H1 (cell line): Measurements from ENCODE around the gene DDOST. TPM values are rescaled to one million over a fixed set of nuclear protein-coding genes. Genes with fewer than 3 reads are reported as not detected.

Experiments
- CTCF ChIA-PET: fragments of 300-600 bp; sonication (Branson Sonifier 250); formaldehyde crosslinking; loops from one replicate; lab custom pipeline; 2021; ENCODE audit not compliant: partially characterized antibody; lab: Charles Lee
- POLR2A ChIA-PET: fragments of 300-600 bp; sonication (Branson Sonifier 250); formaldehyde crosslinking; loops from one replicate; lab custom pipeline; 2021; ENCODE audit warnings: inconsistent platforms; ENCODE audit not compliant: partially characterized antibody; lab: Charles Lee
- DNase-seq, 2 experiments: peaks; one replicate each; pipeline versions ENCODE4 v3.0.0 to v3.0.0-alpha.2; 2010 to 2022; ENCODE audit warnings: low spot score in 2 of 2, low read depth in 1 of 2, mixed read lengths in 1 of 2
- FAIRE-seq: peaks from 2 replicates; lab custom pipeline; 2011; peaks lifted over from hg19 to GRCh38; lab: Jason Lieb, UNC
- H2AFZ ChIP-seq: 2 replicates; pipeline ENCODE4 v1.8.1; 2012; ENCODE audit warnings: low read length, inconsistent platforms
- H2AK5ac ChIP-seq: 2 replicates; pipeline ENCODE4 v1.6.1; 2013; ENCODE audit warnings: low read depth, low read length
- H2BK120ac ChIP-seq: replicated peaks from 2 replicates; pipeline ENCODE3; 2013; ENCODE audit warnings: low read depth, low read length, inconsistent platforms
- H2BK12ac ChIP-seq: 2 replicates; pipeline ENCODE4 v1.6.1; 2013; ENCODE audit warnings: low read depth, low read length
- H2BK15ac ChIP-seq: 2 replicates; pipeline ENCODE4 v1.6.1; 2013; ENCODE audit warnings: low read length
- H2BK20ac ChIP-seq: 2 replicates; pipeline ENCODE4 v1.6.1; 2013; ENCODE audit warnings: low read length
- H2BK5ac ChIP-seq: 2 replicates; pipeline ENCODE4 v1.6.1; 2013; ENCODE audit warnings: low read depth, low read length
- H3K14ac ChIP-seq: 2 replicates; pipeline ENCODE4 v1.6.1; 2013; ENCODE audit warnings: inconsistent platforms; ENCODE audit not compliant: insufficient read length
- H3K18ac ChIP-seq: 2 replicates; pipeline ENCODE4 v1.6.1; 2013; ENCODE audit warnings: low read length; ENCODE audit errors: extremely low read depth
- H3K23ac ChIP-seq: 2 replicates; pipeline ENCODE4 v1.6.1; 2013; ENCODE audit warnings: inconsistent platforms; ENCODE audit not compliant: insufficient read length
- H3K23me2 ChIP-seq: 2 replicates; pipeline ENCODE4 v1.6.1; 2013; ENCODE audit warnings: low read depth, low read length
- H3K27ac ChIP-seq: 2 replicates; pipeline ENCODE4 v1.6.1; 2011; ENCODE audit warnings: low read depth, low read length, inconsistent platforms
- H3K27me3 ChIP-seq, 4 experiments: replicated peaks in 1 of 4; 1 replicate in 1 of 4; 2 replicates in 3 of 4; pipeline versions ENCODE4 v1.6.1 to v1.8.1; 2011 to 2013; ENCODE audit warnings: low read length in 3 of 4, mild to moderate bottlenecking in 3 of 4, inconsistent platforms in 2 of 4, mixed read lengths in 2 of 4, moderate library complexity in 1 of 4; ENCODE audit not compliant: control insufficient read depth in 3 of 4, insufficient read depth in 3 of 4; ENCODE audit errors: extremely low read depth in 1 of 4
- H3K36me3 ChIP-seq, 4 experiments: 2 replicates each; pipeline versions ENCODE4 v1.6.1 to v1.8.1; 2011 to 2013; ENCODE audit warnings: mild to moderate bottlenecking in 4 of 4, low read length in 3 of 4, moderate library complexity in 2 of 4, control low read depth in 1 of 4, inconsistent platforms in 1 of 4; ENCODE audit not compliant: insufficient read depth in 4 of 4, control insufficient read depth in 2 of 4
- H3K4ac ChIP-seq: replicated peaks from 2 replicates; pipeline ENCODE3; 2013; ENCODE audit warnings: low read length, low read depth, mixed read lengths, inconsistent platforms; ENCODE audit not compliant: insufficient read length
- H3K4me1 ChIP-seq, 4 experiments: replicated peaks in 1 of 4; 1 replicate in 1 of 4; 2 replicates in 3 of 4; pipeline versions ENCODE4 v1.6.1 to v1.8.1; 2011 to 2013; ENCODE audit warnings: low read length in 3 of 4, inconsistent platforms in 2 of 4, mixed read lengths in 1 of 4; ENCODE audit not compliant: insufficient read depth in 4 of 4, control insufficient read depth in 3 of 4
- H3K4me2 ChIP-seq, 2 experiments: 2 replicates each; pipeline versions ENCODE4 v1.6.1 to v1.8.1; 2011 to 2013; ENCODE audit warnings: low read depth in 2 of 2, low read length in 2 of 2, control low read depth in 1 of 2, inconsistent platforms in 1 of 2, mild to moderate bottlenecking in 1 of 2; ENCODE audit not compliant: insufficient read depth in 1 of 2
- H3K4me3 ChIP-seq, 4 experiments: fragments of 200-600, 300-600 bp in 1 of 4; sonication (generic), shearing (Covaris generic), sonication (Bioruptor Twin) in 1 of 4; 2 replicates each; pipeline versions ENCODE4 v1.5.1 to v1.8.1; 2011 to 2016; ENCODE audit warnings: low read length in 4 of 4, low read depth in 3 of 4, control low read depth in 2 of 4, inconsistent platforms in 2 of 4, mild to moderate bottlenecking in 2 of 4, mixed read lengths in 1 of 4, moderate library complexity in 1 of 4; ENCODE audit not compliant: insufficient read depth in 2 of 4; ENCODE audit errors: extremely low read depth in 1 of 4
- H3K56ac ChIP-seq: replicated peaks from 2 replicates; pipeline ENCODE3; 2013; ENCODE audit warnings: low read depth, mild to moderate bottlenecking, mixed read lengths, low read length, inconsistent platforms; ENCODE audit not compliant: insufficient read length
- H3K79me1 ChIP-seq: 2 replicates; pipeline ENCODE4 v1.6.1; 2013; ENCODE audit warnings: low read depth, low read length, control low read depth
- H3K79me2 ChIP-seq, 2 experiments: 2 replicates each; pipeline versions ENCODE4 v1.6.1 to v1.8.1; 2012 to 2013; ENCODE audit warnings: low read length in 2 of 2, mild to moderate bottlenecking in 2 of 2, inconsistent platforms in 1 of 2; ENCODE audit not compliant: insufficient read depth in 2 of 2, control insufficient read depth in 1 of 2
- H3K9ac ChIP-seq, 4 experiments: replicated peaks in 1 of 4; 1 replicate in 1 of 4; 2 replicates in 3 of 4; pipeline versions ENCODE4 v1.6.1 to v1.8.1; 2011 to 2013; ENCODE audit warnings: low read depth in 3 of 4, low read length in 3 of 4, control low read depth in 2 of 4, mild to moderate bottlenecking in 2 of 4, moderate library complexity in 2 of 4, inconsistent platforms in 1 of 4; ENCODE audit errors: extremely low read depth in 1 of 4
- H3K9me3 ChIP-seq, 2 experiments: 2 replicates each; pipeline versions ENCODE4 v1.6.1 to v1.8.1; 2012 to 2013; ENCODE audit warnings: mild to moderate bottlenecking in 2 of 2, moderate library complexity in 2 of 2, control low read depth in 1 of 2, inconsistent platforms in 1 of 2, low read depth in 1 of 2, low read length in 1 of 2, mixed read lengths in 1 of 2; ENCODE audit not compliant: insufficient read depth in 2 of 2
- H4K20me1 ChIP-seq, 2 experiments: replicated peaks in 1 of 2; 2 replicates each; pipeline versions ENCODE3 to v1.8.1; 2011 to 2013; ENCODE audit warnings: inconsistent platforms in 2 of 2, low read length in 2 of 2, mild to moderate bottlenecking in 1 of 2; ENCODE audit not compliant: insufficient read depth in 2 of 2, control insufficient read depth in 1 of 2
- H4K5ac ChIP-seq: 2 replicates; pipeline ENCODE4 v1.6.1; 2013; ENCODE audit warnings: low read length, low read depth, mixed read lengths, inconsistent platforms; ENCODE audit not compliant: insufficient read length
- H4K8ac ChIP-seq: 2 replicates; pipeline ENCODE4 v1.8.0; 2013; ENCODE audit warnings: mild to moderate bottlenecking, moderate library complexity, low read length, inconsistent platforms; ENCODE audit not compliant: insufficient read depth; ENCODE audit errors: extremely low read depth
- H4K91ac ChIP-seq: replicated peaks from 2 replicates; pipeline ENCODE3; 2013; ENCODE audit warnings: low read length, mixed read lengths, inconsistent platforms; ENCODE audit not compliant: insufficient read length
- BACH1 ChIP-seq: IDR thresholded peaks from 2 replicates; pipeline ENCODE4 v1.6.1; 2012; ENCODE audit warnings: low read length, improper control_type of control experiment
- BCL11A ChIP-seq, 2 experiments: IDR thresholded peaks; one replicate each; pipeline ENCODE4 v1.6.1; 2011; ENCODE audit warnings: low read depth in 2 of 2, low read length in 2 of 2, mild to moderate bottlenecking in 2 of 2
- CREB1 ChIP-seq: IDR thresholded peaks from 2 replicates; pipeline ENCODE4 v1.6.1; 2012; ENCODE audit warnings: inconsistent platforms
- EP300 ChIP-seq, 2 experiments: IDR thresholded peaks; 1 replicate in 1 of 2; 2 replicates in 1 of 2; pipeline ENCODE4 v1.6.1; 2011 to 2012; ENCODE audit warnings: low read depth in 2 of 2, low read length in 2 of 2, mild to moderate bottlenecking in 2 of 2, borderline replicate concordance in 1 of 2, inconsistent platforms in 1 of 2, moderate library complexity in 1 of 2
- GABPA ChIP-seq: IDR thresholded peaks from 2 replicates; pipeline ENCODE4 v1.6.1; 2011; ENCODE audit warnings: mild to moderate bottlenecking, low read length, moderate library complexity, borderline replicate concordance; ENCODE audit not compliant: insufficient read depth
- GTF2F1 ChIP-seq: IDR thresholded peaks from 2 replicates; pipeline ENCODE4 v1.6.1; 2012; ENCODE audit warnings: low read depth, low read length, improper control_type of control experiment, borderline replicate concordance
- JUND ChIP-seq: IDR thresholded peaks from 2 replicates; pipeline ENCODE4 v1.6.1; 2011; ENCODE audit warnings: mild to moderate bottlenecking, improper control_type of control experiment, low read length
- KDM5A ChIP-seq: fragments of 200-600 bp; IDR thresholded peaks from 2 replicates; pipeline ENCODE4 v1.7.1; 2012; ENCODE audit warnings: mild to moderate bottlenecking, low read length, inconsistent platforms, mixed read lengths
- NANOG ChIP-seq: IDR thresholded peaks from 2 replicates; pipeline ENCODE4 v1.6.1; 2011; ENCODE audit warnings: low read length, low read depth, mild to moderate bottlenecking, inconsistent platforms; ENCODE audit not compliant: insufficient read depth, poor library complexity, severe bottlenecking
- POLR2AphosphoS5 ChIP-seq: IDR thresholded peaks from 2 replicates; pipeline ENCODE4 v1.6.1; 2011; ENCODE audit warnings: low read depth, low read length
- SIX5 ChIP-seq: IDR thresholded peaks from 2 replicates; pipeline ENCODE4 v1.6.1; 2011; ENCODE audit warnings: mild to moderate bottlenecking, low read depth, low read length
- SP1 ChIP-seq: IDR thresholded peaks from 2 replicates; pipeline ENCODE4 v1.6.1; 2011; ENCODE audit warnings: low read depth, low read length
- WGBS, 2 experiments: shearing (Covaris generic) in 1 of 2; methylation state at CpG; one replicate each; pipeline versions ENCODE4 v1.1.6 to v1.1.7; 2013 to 2015; ENCODE audit warnings: low lambda C conversion rate in 2 of 2, mixed read lengths in 2 of 2, inconsistent platforms in 1 of 2, low coverage in 1 of 2, missing lambda C conversion rate in 1 of 2; ENCODE audit not compliant: insufficient replicate concordance in 2 of 2, insufficient coverage in 1 of 2, insufficient read length in 1 of 2; ENCODE audit errors: extremely low coverage in 1 of 2, missing lambda C conversion rate in 1 of 2; 5-methylcytosine and 5-hydroxymethylcytosine counted together
- polyA plus RNA-seq, 7 experiments: library from polyadenylated mRNA; depleted of rRNA in 3 of 7; stranded (reverse) in 5 of 7; unstranded in 2 of 7; fragments of >200 nt in 5 of 7; fragments of 200-250 nt in 2 of 7; gene quantifications; 1 replicate in 5 of 7; 2 replicates in 1 of 7; 4 replicates in 1 of 7; pipeline versions ENCODE4 v1.2.1 to v1.2.3, GENCODE V29; 2011 to 2013; ENCODE audit warnings: missing spikeins in 2 of 7, mixed read lengths in 2 of 7
- total RNA-seq: library from RNA; stranded (reverse); fragmentation: NEBNext Ultra II Directional; extraction: Animal tissue kit (Norgen Biotek cat#: 25700); gene quantifications from 2 replicates; pipeline ENCODE4 v1.2.1, GENCODE V29; 2021
- TF ChIP-seq, protein P1 (sequence below): IDR thresholded peaks from 2 replicates; pipeline ENCODE4 v1.6.1; 2011; ENCODE audit warnings: low read depth, mild to moderate bottlenecking, low read length; ENCODE audit not compliant: insufficient read depth

DDOST gene
- total and polyA plus RNA-seq, 2 of the 8 experiments (the other 6 are each of a cell fraction or from before 2014, with no cell fraction given) = 253 to 336 TPM

DNA sequence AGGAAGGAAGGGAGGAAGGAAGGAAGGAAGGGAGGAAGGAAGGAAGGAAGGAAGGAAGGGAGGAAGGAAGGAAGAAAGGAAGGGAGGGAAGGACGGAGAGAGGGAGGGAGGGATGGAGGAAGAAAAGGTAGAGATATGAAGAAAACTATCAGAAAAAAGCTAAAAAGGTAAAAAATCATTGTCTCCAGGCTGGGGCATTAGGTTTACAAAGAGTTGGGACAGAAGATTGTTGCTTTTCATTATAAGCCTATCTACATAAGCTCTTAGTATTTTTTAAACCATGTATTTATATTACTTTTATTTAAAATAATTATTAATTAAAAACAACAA lies 35.1 kb downstream of the DDOST start:
- ChIA-PET CTCF (interaction anchor here (0.6 to 1.9 kb wide), 6 partner anchors 8 to 103 kb away, joined by 3 to 7 read pairs (median 6); partner anchors contain the start of gene CDA), POLR2A (interaction anchor here (0.6 to 2.1 kb wide), 5 partner anchors 8 to 1937 kb away, joined by 3 to 13 read pairs (median 3); partner anchors contain the start of genes EPHA8 and PINK1)
- Histone ChIP-seq H3K4ac (no peak overlapping the region), H3K23ac (no peak overlapping the region), H2AK5ac (no peak overlapping the region), H3K18ac (no peak overlapping the region; the same call in 1 of the 2 replicates), H4K91ac (no peak overlapping the region), H3K4me1 (peaks cover 0 to 8% (median 1%) of the 10 kb centered on the region in 4 experiments; a peak in 2 of 7 replicates), H3K56ac (no peak overlapping the region), H3K27me3 (no peaks in the 10 kb centered on the region), H3K36me3 (peaks cover 0 to 2% (median 0%) of the 10 kb centered on the region in 4 experiments; a peak in 1 of 8 replicates), H3K14ac (no peak overlapping the region), H3K4me2 (peak overlapping the region in 1 of 2 experiments; percentile 62; a peak in 1 of 4 replicates), H3K9me3 (peaks cover 8 to 9% of the 10 kb centered on the region in 2 experiments; a peak in 2 of 4 replicates), H2BK120ac (no peak overlapping the region), H3K4me3 (no peak overlapping the region), H3K79me2 (no peaks in the 10 kb centered on the region), H2BK5ac (0 out of 2 replicates have a peak overlapping the region, but pooled peaks have one; percentile 91), H2BK20ac (no peak overlapping the region), H3K23me2 (peaks cover 2% of the 10 kb centered on the region; the same call in 1 of the 2 replicates), H3K9ac (no peak overlapping the region), H3K27ac (no peak overlapping the region), H2AFZ (no peak overlapping the region), H4K8ac (no peak overlapping the region), H2BK15ac (no peak overlapping the region), H4K20me1 (no peaks in the 10 kb centered on the region), H3K79me1 (no peaks in the 10 kb centered on the region), H2BK12ac (peak overlapping the region; percentile 75; the same call in 1 of the 2 replicates), H4K5ac (peak overlapping the region; percentile 88)
- DNase-seq (no peak), FAIRE-seq (no peak)
- TF ChIP-seq CREB1 (no peak), BACH1 (no peak), KDM5A (no peak), POLR2AphosphoS5 (no peak), BCL11A (IDR thresholded peaks at IDR 0.05; ENCODE audit: low read depth in 2 of 2, low read length in 2 of 2) (no peak), SP1 (no peak), GABPA (no peak), EP300 (IDR thresholded peaks at IDR 0.05; ENCODE audit: borderline replicate concordance in 1 of 2, low read depth in 2 of 2, low read length in 2 of 2) (no peak), SIX5 (no peak), GTF2F1 (no peak), JUND (no peak), NANOG (no peak)
- TF ChIP-seq, protein P1, sequence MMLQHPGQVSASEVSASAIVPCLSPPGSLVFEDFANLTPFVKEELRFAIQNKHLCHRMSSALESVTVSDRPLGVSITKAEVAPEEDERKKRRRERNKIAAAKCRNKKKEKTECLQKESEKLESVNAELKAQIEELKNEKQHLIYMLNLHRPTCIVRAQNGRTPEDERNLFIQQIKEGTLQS = no peak
- WGBS, 2 experiments = 88% methylated on average over 1 of the region's 1 CpG; no CpG with 5 or more reads in 1 of the 2 experiments
